Measurements from ENCODE around the gene URAD.
A peak's percentile ranks its signal among the peaks of the same experiment; 100 is the strongest.
"Not testable (repeated sequence)": the region's sequence is repeated elsewhere in the genome, so short reads cannot be mapped to it uniquely, and the experiment has no call there.

The URAD gene

GRCh38 chr13:27965343-27965739 lies 23.2 kb downstream of the URAD start:
- Histone ChIP-seq H3K23ac (ENCODE audit: low read length) (no peak overlapping the region), H4K8ac (ENCODE audit: low read depth, low read length) (no peak overlapping the region), H4K5ac (ENCODE audit: low read length) (no peak overlapping the region), H3K27me3 (ENCODE audit: insufficient read depth, low read length, poor library complexity) (peaks cover 51% of the 10 kb centered on the region), H3K4me3 (ENCODE audit: low read length) (no peak overlapping the region), H3K4ac (ENCODE audit: low read depth, low read length) (no peak overlapping the region), H2BK15ac (replicated peaks; ENCODE audit: low read depth) (no peak overlapping the region), H3K27ac (ENCODE audit: low read depth, low read length) (no peak overlapping the region), H3K56ac (ENCODE audit: low read length) (no peak overlapping the region), H2BK5ac (ENCODE audit: low read length) (no peak overlapping the region), H3K4me2 (ENCODE audit: low read length) (no peak overlapping the region), H3K18ac (ENCODE audit: low read length) (no peak overlapping the region), H3K9ac (ENCODE audit: low read length) (no peak overlapping the region), H3K4me1 (ENCODE audit: control insufficient read depth, low read depth, low read length) (peaks cover 12% of the 10 kb centered on the region), H3K79me2 (ENCODE audit: control insufficient read depth, insufficient read depth, low read length) (no peaks in the 10 kb centered on the region), H3K79me1 (ENCODE audit: low read length) (no peaks in the 10 kb centered on the region), H2AK5ac (ENCODE audit: low read length) (no peak overlapping the region), H2BK120ac (ENCODE audit: low read depth, low read length) (no peak overlapping the region), H3K36me3 (ENCODE audit: control insufficient read depth, insufficient read depth, low read length) (no peaks in the 10 kb centered on the region)
- DNase-seq: peak; percentile 44
- WGBS (ENCODE audit: extremely low coverage, insufficient coverage, low lambda C conversion rate): no CpG with 5 or more reads among the region's 7 CpGs

GRCh38 chr13:27964741-27965323 lies 23.7 kb downstream of the URAD start:
- Histone ChIP-seq H3K23ac (ENCODE audit: low read length) (no peak overlapping the region), H4K5ac (ENCODE audit: low read length) (no peak overlapping the region), H3K4me2 (ENCODE audit: low read length) (no peak overlapping the region), H3K4me1 (ENCODE audit: control insufficient read depth, low read depth, low read length) (peaks cover 12% of the 10 kb centered on the region), H3K79me2 (ENCODE audit: control insufficient read depth, insufficient read depth, low read length) (no peaks in the 10 kb centered on the region), H2AK5ac (ENCODE audit: low read length) (no peak overlapping the region), H3K4me3 (ENCODE audit: low read length) (no peak overlapping the region), H3K36me3 (ENCODE audit: control insufficient read depth, insufficient read depth, low read length) (no peaks in the 10 kb centered on the region), H3K4ac (ENCODE audit: low read depth, low read length) (no peak overlapping the region), H3K56ac (ENCODE audit: low read length) (no peak overlapping the region), H3K27ac (ENCODE audit: low read depth, low read length) (no peak overlapping the region), H3K79me1 (ENCODE audit: low read length) (no peaks in the 10 kb centered on the region), H3K27me3 (ENCODE audit: insufficient read depth, low read length, poor library complexity) (peaks cover 48% of the 10 kb centered on the region), H4K8ac (ENCODE audit: low read depth, low read length) (no peak overlapping the region), H2BK5ac (ENCODE audit: low read length) (no peak overlapping the region), H2BK120ac (ENCODE audit: low read depth, low read length) (no peak overlapping the region), H2BK15ac (replicated peaks; ENCODE audit: low read depth) (no peak overlapping the region), H3K9ac (ENCODE audit: low read length) (no peak overlapping the region), H3K18ac (ENCODE audit: low read length) (no peak overlapping the region)
- no CpG with 5 or more reads among the region's 15 CpGs for WGBS (ENCODE audit: extremely low coverage, insufficient coverage, low lambda C conversion rate)
- DNase-seq: no peak

GRCh38 chr13:27964206-27964605 lies 24.3 kb downstream of the URAD start:
- DNase-seq; H2BK15ac ChIP-seq (replicated peaks; ENCODE audit: low read depth); H3K4me2 ChIP-seq (ENCODE audit: low read length); H2BK5ac ChIP-seq (ENCODE audit: low read length); H4K5ac ChIP-seq (ENCODE audit: low read length); H3K27ac ChIP-seq (ENCODE audit: low read depth, low read length); H3K79me2 ChIP-seq (ENCODE audit: control insufficient read depth, insufficient read depth, low read length); H3K18ac ChIP-seq (ENCODE audit: low read length); H3K23ac ChIP-seq (ENCODE audit: low read length); H3K79me1 ChIP-seq (ENCODE audit: low read length); H2BK120ac ChIP-seq (ENCODE audit: low read depth, low read length); H3K4me3 ChIP-seq (ENCODE audit: low read length); H3K56ac ChIP-seq (ENCODE audit: low read length); H3K36me3 ChIP-seq (ENCODE audit: control insufficient read depth, insufficient read depth, low read length); H3K4ac ChIP-seq (ENCODE audit: low read depth, low read length); H3K9ac ChIP-seq (ENCODE audit: low read length); H4K8ac ChIP-seq (ENCODE audit: low read depth, low read length); H2AK5ac ChIP-seq (ENCODE audit: low read length): not testable (repeated sequence)
- no CpG with 5 or more reads among the region's 13 CpGs for WGBS (ENCODE audit: extremely low coverage, insufficient coverage, low lambda C conversion rate)
- Histone ChIP-seq H3K4me1 (ENCODE audit: control insufficient read depth, low read depth, low read length) (peaks cover 12% of the 10 kb centered on the region), H3K27me3 (ENCODE audit: insufficient read depth, low read length, poor library complexity) (peaks cover 46% of the 10 kb centered on the region)

- H2BK15ac ChIP-seq (replicated peaks; ENCODE audit: low read depth): no peak overlapping the region
- no peak overlapping the region for H3K27ac ChIP-seq (ENCODE audit: low read depth, low read length)
- no peak overlapping the region for H2BK5ac ChIP-seq (ENCODE audit: low read length)
- H4K8ac ChIP-seq (ENCODE audit: low read depth, low read length): no peak overlapping the region
- H3K79me1 ChIP-seq (ENCODE audit: low read length): no peaks in the 10 kb centered on the region
- H3K4me2 ChIP-seq (ENCODE audit: low read length): no peak overlapping the region
- no CpG with 5 or more reads among the region's 3 CpGs for WGBS (ENCODE audit: extremely low coverage, insufficient coverage, low lambda C conversion rate)
- H3K18ac ChIP-seq (ENCODE audit: low read length): no peak overlapping the region
- H3K36me3 ChIP-seq (ENCODE audit: control insufficient read depth, insufficient read depth, low read length): no peaks in the 10 kb centered on the region
- DNase-seq: no peak
- no peak overlapping the region for H3K4ac ChIP-seq (ENCODE audit: low read depth, low read length)
- H4K5ac ChIP-seq (ENCODE audit: low read length): no peak overlapping the region
- no peak overlapping the region for H3K4me3 ChIP-seq (ENCODE audit: low read length)
- H3K56ac ChIP-seq (ENCODE audit: low read length): no peak overlapping the region
- peaks cover 12% of the 10 kb centered on the region for H3K4me1 ChIP-seq (ENCODE audit: control insufficient read depth, low read depth, low read length)
- no peak overlapping the region for H3K9ac ChIP-seq (ENCODE audit: low read length)
- H3K79me2 ChIP-seq (ENCODE audit: control insufficient read depth, insufficient read depth, low read length): no peaks in the 10 kb centered on the region
- no peak overlapping the region for H2BK120ac ChIP-seq (ENCODE audit: low read depth, low read length)
- H3K23ac ChIP-seq (ENCODE audit: low read length): no peak overlapping the region
- peaks cover 50% of the 10 kb centered on the region for H3K27me3 ChIP-seq (ENCODE audit: insufficient read depth, low read length, poor library complexity)
- H2AK5ac ChIP-seq (ENCODE audit: low read length): no peak overlapping the region
These were observed 25.0 kb downstream of the URAD start for GRCh38 chr13:27963491-27963890.

GRCh38 chr13:27962982-27963381 lies 25.5 kb downstream of the URAD start:
- Histone ChIP-seq H2BK120ac (ENCODE audit: low read depth, low read length) (no peak overlapping the region), H3K18ac (ENCODE audit: low read length) (no peak overlapping the region), H3K4ac (ENCODE audit: low read depth, low read length) (no peak overlapping the region), H2BK15ac (replicated peaks; ENCODE audit: low read depth) (no peak overlapping the region), H3K4me2 (ENCODE audit: low read length) (no peak overlapping the region), H3K9ac (ENCODE audit: low read length) (no peak overlapping the region), H4K8ac (ENCODE audit: low read depth, low read length) (no peak overlapping the region), H3K36me3 (ENCODE audit: control insufficient read depth, insufficient read depth, low read length) (no peaks in the 10 kb centered on the region), H2AK5ac (ENCODE audit: low read length) (no peak overlapping the region), H3K4me1 (ENCODE audit: control insufficient read depth, low read depth, low read length) (peaks cover 12% of the 10 kb centered on the region), H3K23ac (ENCODE audit: low read length) (peak overlapping the region; percentile 66), H3K27me3 (ENCODE audit: insufficient read depth, low read length, poor library complexity) (peaks cover 49% of the 10 kb centered on the region), H3K79me1 (ENCODE audit: low read length) (no peaks in the 10 kb centered on the region), H2BK5ac (ENCODE audit: low read length) (no peak overlapping the region), H3K27ac (ENCODE audit: low read depth, low read length) (no peak overlapping the region), H3K4me3 (ENCODE audit: low read length) (no peak overlapping the region), H4K5ac (ENCODE audit: low read length) (no peak overlapping the region), H3K79me2 (ENCODE audit: control insufficient read depth, insufficient read depth, low read length) (no peaks in the 10 kb centered on the region), H3K56ac (ENCODE audit: low read length) (no peak overlapping the region)
- no CpG with 5 or more reads among the region's 9 CpGs for WGBS (ENCODE audit: extremely low coverage, insufficient coverage, low lambda C conversion rate)
- no peak for DNase-seq

All from mesendoderm (in vitro differentiated cells).